Measurements from ENCODE around the gene TFAP2A. TPM values are rescaled to one million over a fixed set of nuclear protein-coding genes. Genes with fewer than 3 reads are reported as not detected.

TFAP2A gene
- total and polyA plus RNA-seq, 2 donors (not counting 1 experiment from before 2014, with no cell fraction given), result 0.03 TPM; not detected in 1

DNA sequence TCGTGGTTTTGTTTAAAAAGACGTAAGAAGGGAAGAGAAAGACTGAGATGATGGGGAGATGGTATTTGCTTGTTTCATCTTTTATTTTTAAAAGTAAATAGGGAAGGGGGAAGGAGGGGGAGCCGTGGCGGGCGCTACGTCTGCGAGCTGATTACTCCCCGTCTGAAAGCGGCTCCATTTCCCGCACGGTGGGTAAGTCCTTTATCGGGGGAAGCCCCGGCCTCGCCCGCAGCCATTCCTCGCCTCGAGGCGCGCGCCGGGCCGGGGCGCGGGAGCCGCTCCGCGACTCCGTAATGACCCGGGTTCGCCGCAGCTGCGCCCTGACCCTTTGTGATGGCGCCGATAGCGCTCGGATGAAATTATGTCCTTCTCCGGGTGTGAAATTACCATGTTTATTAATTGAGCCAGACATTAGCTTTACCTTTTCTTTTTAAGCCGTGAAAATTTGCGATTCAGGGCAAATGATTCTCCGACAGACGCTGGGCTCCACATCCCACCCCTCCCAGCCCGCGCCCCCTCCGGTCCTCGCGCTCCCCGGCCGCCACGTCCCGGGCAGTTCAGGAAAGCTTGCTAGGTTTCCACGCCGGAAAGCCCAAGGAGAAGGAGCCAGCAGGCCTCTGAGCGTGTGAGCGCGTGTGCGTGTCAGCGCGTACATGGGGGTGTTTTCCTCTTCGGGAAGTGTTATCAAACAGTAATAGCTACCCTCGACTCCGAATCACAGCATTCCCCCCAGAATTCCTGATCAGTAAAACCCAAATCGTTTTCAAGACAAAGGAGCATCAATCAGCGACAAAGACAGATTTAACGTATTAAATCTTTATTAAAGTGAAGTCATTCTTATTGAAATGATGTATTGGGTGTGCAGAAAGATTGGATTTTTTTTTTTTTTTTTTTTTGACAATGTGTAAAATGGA, 30.0 kb downstream of the TFAP2A start:
- TF ChIP-seq EZH2 (IDR thresholded peaks at IDR 0.05; ENCODE audit: low read length, missing control alignments), result no peak
- TF ChIP-seq, protein P1, sequence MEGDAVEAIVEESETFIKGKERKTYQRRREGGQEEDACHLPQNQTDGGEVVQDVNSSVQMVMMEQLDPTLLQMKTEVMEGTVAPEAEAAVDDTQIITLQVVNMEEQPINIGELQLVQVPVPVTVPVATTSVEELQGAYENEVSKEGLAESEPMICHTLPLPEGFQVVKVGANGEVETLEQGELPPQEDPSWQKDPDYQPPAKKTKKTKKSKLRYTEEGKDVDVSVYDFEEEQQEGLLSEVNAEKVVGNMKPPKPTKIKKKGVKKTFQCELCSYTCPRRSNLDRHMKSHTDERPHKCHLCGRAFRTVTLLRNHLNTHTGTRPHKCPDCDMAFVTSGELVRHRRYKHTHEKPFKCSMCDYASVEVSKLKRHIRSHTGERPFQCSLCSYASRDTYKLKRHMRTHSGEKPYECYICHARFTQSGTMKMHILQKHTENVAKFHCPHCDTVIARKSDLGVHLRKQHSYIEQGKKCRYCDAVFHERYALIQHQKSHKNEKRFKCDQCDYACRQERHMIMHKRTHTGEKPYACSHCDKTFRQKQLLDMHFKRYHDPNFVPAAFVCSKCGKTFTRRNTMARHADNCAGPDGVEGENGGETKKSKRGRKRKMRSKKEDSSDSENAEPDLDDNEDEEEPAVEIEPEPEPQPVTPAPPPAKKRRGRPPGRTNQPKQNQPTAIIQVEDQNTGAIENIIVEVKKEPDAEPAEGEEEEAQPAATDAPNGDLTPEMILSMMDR (conservative IDR thresholded peaks at IDR 0.05 in 1 of 2, IDR thresholded peaks at IDR 0.05 in 1 of 2; ENCODE audit: low read depth in 1 of 2, low read length in 2 of 2), result no peak
- no peaks in the 10 kb centered on the region for H3K79me2 ChIP-seq (ENCODE audit: control insufficient read depth, insufficient read depth, low read length)
- no peaks in the 10 kb centered on the region for H3K9me3 ChIP-seq (ENCODE audit: control insufficient read depth, insufficient read depth, low read depth, low read length)
- no peaks in the 10 kb centered on the region for H3K4me1 ChIP-seq (ENCODE audit: control insufficient read depth, extremely low read depth, insufficient read depth, low read length)
- no peak overlapping the region for H2AFZ ChIP-seq (ENCODE audit: low read length)
- DNase-seq (ENCODE audit: low read depth in 2 of 2), result no peak
- H3K27me3 ChIP-seq (ENCODE audit: control insufficient read depth, insufficient read depth, low read length), result peaks cover 54% of the 10 kb centered on the region
- no peak overlapping the region for H3K9ac ChIP-seq (ENCODE audit: insufficient read depth, low read length)
- no peak overlapping the region for H3K27ac ChIP-seq (ENCODE audit: insufficient read depth, low read length)
- no peaks in the 10 kb centered on the region for H3K36me3 ChIP-seq (ENCODE audit: control insufficient read depth, insufficient read depth, low read length)
- H3K4me2 ChIP-seq (ENCODE audit: extremely low read depth, insufficient read depth, low read length), result no peak overlapping the region
- no peak overlapping the region for H3K4me3 ChIP-seq (replicated peaks in 1 of 4; ENCODE audit: control extremely low read depth in 1 of 4, insufficient read depth in 1 of 4, low read depth in 3 of 4, low read length in 4 of 4)
- no peaks in the 10 kb centered on the region for H4K20me1 ChIP-seq (ENCODE audit: control insufficient read depth, extremely low read depth, insufficient read depth, low read length)

DNA sequence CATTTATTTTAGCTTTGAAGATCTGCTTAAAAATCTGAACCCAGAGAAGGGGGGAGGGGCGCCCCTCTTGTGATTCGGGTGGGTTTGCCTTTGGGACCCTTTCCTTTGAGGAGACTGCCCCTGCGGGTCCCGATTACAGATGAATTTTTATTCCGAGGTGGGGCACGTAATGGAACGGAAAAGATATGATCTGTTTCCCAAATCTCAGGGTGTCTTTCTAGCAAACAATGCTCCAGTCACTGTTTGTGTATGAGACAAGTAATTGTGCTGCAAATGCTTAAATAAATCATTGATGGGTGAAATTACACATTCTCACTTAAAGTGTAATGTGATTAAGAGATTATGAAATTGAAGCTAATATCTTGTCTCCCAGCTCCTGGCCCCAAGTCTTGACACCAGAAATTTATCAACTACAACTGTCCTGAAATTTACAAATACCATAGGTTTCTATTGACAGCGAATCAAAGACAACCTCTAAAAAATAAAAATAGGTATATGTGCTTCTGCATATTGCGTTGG, 30.7 kb downstream of the TFAP2A start:
- H3K4me1 ChIP-seq (ENCODE audit: control insufficient read depth, extremely low read depth, insufficient read depth, low read length), result no peaks in the 10 kb centered on the region
- H3K27me3 ChIP-seq (ENCODE audit: control insufficient read depth, insufficient read depth, low read length), result peaks cover 50% of the 10 kb centered on the region
- no peaks in the 10 kb centered on the region for H4K20me1 ChIP-seq (ENCODE audit: control insufficient read depth, extremely low read depth, insufficient read depth, low read length)
- no peak overlapping the region for H3K4me2 ChIP-seq (ENCODE audit: extremely low read depth, insufficient read depth, low read length)
- DNase-seq (ENCODE audit: low read depth in 2 of 2), result no peak
- H3K27ac ChIP-seq (ENCODE audit: insufficient read depth, low read length), result no peak overlapping the region
- TF ChIP-seq, protein P1 (conservative IDR thresholded peaks at IDR 0.05 in 1 of 2, IDR thresholded peaks at IDR 0.05 in 1 of 2; ENCODE audit: low read depth in 1 of 2, low read length in 2 of 2), result no peak
- no peak for TF ChIP-seq EZH2 (IDR thresholded peaks at IDR 0.05; ENCODE audit: low read length, missing control alignments)
- H3K4me3 ChIP-seq (replicated peaks in 1 of 4; ENCODE audit: control extremely low read depth in 1 of 4, insufficient read depth in 1 of 4, low read depth in 3 of 4, low read length in 4 of 4), result no peak overlapping the region
- H3K9ac ChIP-seq (ENCODE audit: insufficient read depth, low read length), result no peak overlapping the region
- no peaks in the 10 kb centered on the region for H3K36me3 ChIP-seq (ENCODE audit: control insufficient read depth, insufficient read depth, low read length)
- no peaks in the 10 kb centered on the region for H3K9me3 ChIP-seq (ENCODE audit: control insufficient read depth, insufficient read depth, low read depth, low read length)
- no peaks in the 10 kb centered on the region for H3K79me2 ChIP-seq (ENCODE audit: control insufficient read depth, insufficient read depth, low read length)
- no peak overlapping the region for H2AFZ ChIP-seq (ENCODE audit: low read length)

DNA sequence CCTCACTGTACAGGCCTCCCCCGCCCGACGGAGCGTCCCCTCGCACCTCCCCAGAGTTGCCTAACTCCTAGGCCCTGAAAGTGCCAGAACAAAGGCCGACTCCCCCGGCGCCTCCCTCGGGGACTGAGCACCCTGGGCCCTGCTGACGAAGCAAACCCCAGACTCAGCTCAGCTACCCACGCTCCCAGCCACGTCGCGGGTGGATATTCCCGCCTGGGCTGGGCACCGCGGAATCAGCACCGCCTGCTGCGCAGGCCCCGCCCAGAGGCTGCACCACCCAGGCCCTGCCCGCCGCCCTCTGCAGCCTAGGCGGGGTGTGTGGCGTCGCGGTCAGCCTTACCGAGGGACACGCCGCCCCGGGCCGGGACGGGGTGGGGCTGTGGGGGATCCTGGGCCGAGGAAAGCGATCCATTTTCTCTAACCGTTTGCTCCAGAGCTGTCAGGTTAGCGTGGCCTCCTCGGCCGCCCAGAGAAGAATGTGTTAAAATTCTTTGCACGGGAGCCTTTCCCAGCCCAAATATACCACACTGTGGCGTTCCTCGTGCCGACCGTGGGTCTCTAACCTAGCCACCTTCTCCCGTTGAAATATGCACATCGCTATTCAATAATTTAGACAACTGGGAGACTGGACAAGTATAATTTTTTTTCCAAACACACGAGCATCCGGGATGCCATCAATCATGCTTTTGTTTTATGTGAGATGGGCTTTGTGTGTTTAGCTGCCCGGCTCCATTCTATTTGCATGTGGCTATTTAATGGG, 31.4 kb downstream of the TFAP2A start:
- H3K36me3 ChIP-seq (ENCODE audit: control insufficient read depth, insufficient read depth, low read length), result no peaks in the 10 kb centered on the region
- H3K9me3 ChIP-seq (ENCODE audit: control insufficient read depth, insufficient read depth, low read depth, low read length), result no peaks in the 10 kb centered on the region
- H3K79me2 ChIP-seq (ENCODE audit: control insufficient read depth, insufficient read depth, low read length), result no peaks in the 10 kb centered on the region
- H3K27ac ChIP-seq (ENCODE audit: insufficient read depth, low read length), result no peak overlapping the region
- H2AFZ ChIP-seq (ENCODE audit: low read length), result no peak overlapping the region
- H4K20me1 ChIP-seq (ENCODE audit: control insufficient read depth, extremely low read depth, insufficient read depth, low read length), result no peaks in the 10 kb centered on the region
- no peak overlapping the region for H3K9ac ChIP-seq (ENCODE audit: insufficient read depth, low read length)
- TF ChIP-seq, protein P1 (conservative IDR thresholded peaks at IDR 0.05 in 1 of 2, IDR thresholded peaks at IDR 0.05 in 1 of 2; ENCODE audit: low read depth in 1 of 2, low read length in 2 of 2), result no peak
- TF ChIP-seq EZH2 (IDR thresholded peaks at IDR 0.05; ENCODE audit: low read length, missing control alignments), result no peak
- no peaks in the 10 kb centered on the region for H3K4me1 ChIP-seq (ENCODE audit: control insufficient read depth, extremely low read depth, insufficient read depth, low read length)
- no peak overlapping the region for H3K4me3 ChIP-seq (replicated peaks in 1 of 4; ENCODE audit: control extremely low read depth in 1 of 4, insufficient read depth in 1 of 4, low read depth in 3 of 4, low read length in 4 of 4)
- no peak for DNase-seq (ENCODE audit: low read depth in 2 of 2)
- peaks cover 48% of the 10 kb centered on the region for H3K27me3 ChIP-seq (ENCODE audit: control insufficient read depth, insufficient read depth, low read length)
- H3K4me2 ChIP-seq (ENCODE audit: extremely low read depth, insufficient read depth, low read length), result no peak overlapping the region

All from fibroblast of lung (primary cell).